ENCODE results near the gene MUC5B. TPM values are rescaled to one million over a fixed set of nuclear protein-coding genes. Genes with fewer than 3 reads are reported as not detected.
A peak's percentile ranks its signal among the peaks of the same experiment; 100 is the strongest.

Gene MUC5B
- total RNA-seq, 1 donor from 2014 or later = not detected

GRCh38 chr11:1285876-1286275 lies 63.0 kb downstream of the MUC5B start:
- no peak for DNase-seq
- Mint-ChIP-seq H3K36me3 (ENCODE audit: unreplicated experiment) (no peaks in the 10 kb centered on the region), H3K27ac (ENCODE audit: unreplicated experiment) (no peak overlapping the region), H3K4me1 (ENCODE audit: low read depth, unreplicated experiment) (no peaks in the 10 kb centered on the region), H3K9me3 (ENCODE audit: unreplicated experiment) (no peaks in the 10 kb centered on the region), H3K27me3 (ENCODE audit: unreplicated experiment) (peaks cover 6% of the 10 kb centered on the region), H3K4me3 (ENCODE audit: unreplicated experiment) (no peak overlapping the region)
- TF ChIP-seq CTCF (IDR thresholded peaks at IDR 0.05; ENCODE audit: partially characterized antibody, unreplicated experiment) = no peak

GRCh38 chr11:1287928-1288327 lies 65.1 kb downstream of the MUC5B start:
- Mint-ChIP-seq H3K4me1 (ENCODE audit: low read depth, unreplicated experiment) (peaks cover 5% of the 10 kb centered on the region), H3K9me3 (ENCODE audit: unreplicated experiment) (no peaks in the 10 kb centered on the region), H3K27me3 (ENCODE audit: unreplicated experiment) (peaks cover 6% of the 10 kb centered on the region), H3K27ac (ENCODE audit: unreplicated experiment) (no peak overlapping the region), H3K36me3 (ENCODE audit: unreplicated experiment) (no peaks in the 10 kb centered on the region), H3K4me3 (ENCODE audit: unreplicated experiment) (no peak overlapping the region)
- no peak for TF ChIP-seq CTCF (IDR thresholded peaks at IDR 0.05; ENCODE audit: partially characterized antibody, unreplicated experiment)
- DNase-seq = no peak

- TF ChIP-seq CTCF (IDR thresholded peaks at IDR 0.05; ENCODE audit: partially characterized antibody, unreplicated experiment) = no peak
- H3K27me3 Mint-ChIP-seq (ENCODE audit: unreplicated experiment) = peaks cover 6% of the 10 kb centered on the region
- no peak overlapping the region for H3K27ac Mint-ChIP-seq (ENCODE audit: unreplicated experiment)
- H3K9me3 Mint-ChIP-seq (ENCODE audit: unreplicated experiment) = no peaks in the 10 kb centered on the region
- H3K36me3 Mint-ChIP-seq (ENCODE audit: unreplicated experiment) = no peaks in the 10 kb centered on the region
- H3K4me1 Mint-ChIP-seq (ENCODE audit: low read depth, unreplicated experiment) = peaks cover 5% of the 10 kb centered on the region
- H3K4me3 Mint-ChIP-seq (ENCODE audit: unreplicated experiment) = no peak overlapping the region
- DNase-seq = peak; percentile 9
These were observed 65.7 kb downstream of the MUC5B start for GRCh38 chr11:1288426-1289151.

- Mint-ChIP-seq H3K27ac (ENCODE audit: unreplicated experiment) (no peak overlapping the region), H3K36me3 (ENCODE audit: unreplicated experiment) (no peaks in the 10 kb centered on the region)
- no peak for TF ChIP-seq CTCF (IDR thresholded peaks at IDR 0.05; ENCODE audit: partially characterized antibody, unreplicated experiment)
These were observed 66.5 kb downstream of the MUC5B start for GRCh38 chr11:1289211-1289935.

More at GRCh38 chr11:1289211-1289935, 66.5 kb downstream of the MUC5B start:
- no peak overlapping the region for H3K4me3 Mint-ChIP-seq (ENCODE audit: unreplicated experiment)
- DNase-seq = no peak
- peaks cover 5% of the 10 kb centered on the region for H3K4me1 Mint-ChIP-seq (ENCODE audit: low read depth, unreplicated experiment)
- no peaks in the 10 kb centered on the region for H3K9me3 Mint-ChIP-seq (ENCODE audit: unreplicated experiment)
- H3K27me3 Mint-ChIP-seq (ENCODE audit: unreplicated experiment) = peaks cover 6% of the 10 kb centered on the region
